Hypothalamus (tissue), 51 donors: Measurements from ENCODE around the gene CST4.
"Not testable (repeated sequence)": the region's sequence is repeated elsewhere in the genome, so short reads cannot be mapped to it uniquely, and the experiment has no call there.

Source experiments
- DNase-seq, 51 donors: peaks; one replicate each; lab custom pipeline; 2025; lab: John Stamatoyannopoulos, UW

CST4 gene

GRCh38 chr20:23663180-23663579, 25.7 kb downstream of the CST4 start:
- DNase-seq = no peak

DNA sequence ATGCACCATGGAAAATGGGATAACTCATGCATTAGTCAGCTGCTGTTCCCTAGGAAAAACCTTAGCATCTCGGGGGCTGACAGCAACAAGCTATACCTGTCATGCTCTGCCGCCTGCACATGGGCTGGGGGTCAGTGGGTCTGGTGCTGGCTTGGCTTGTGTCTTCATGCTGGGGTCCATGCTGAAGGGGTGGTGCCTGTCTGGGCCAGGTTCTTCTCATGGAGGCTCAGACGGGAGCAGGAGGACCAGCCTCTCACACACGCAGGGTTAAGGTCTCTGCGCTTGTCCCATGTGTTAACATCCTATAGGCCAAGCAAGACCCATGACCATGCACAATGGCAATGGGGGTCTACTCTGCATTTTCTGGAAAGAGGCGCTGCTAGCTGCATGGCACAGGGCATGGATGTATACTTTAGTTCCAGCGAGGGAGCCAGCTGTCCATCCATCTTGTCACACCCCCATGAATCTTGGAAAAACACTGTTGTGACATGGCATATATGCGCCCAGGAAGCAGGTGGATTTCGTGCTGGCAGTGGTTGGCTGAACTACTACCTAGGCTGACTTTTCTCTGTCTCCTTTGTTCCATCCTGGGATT, 26.5 kb downstream of the CST4 start:
- no peak for DNase-seq

DNA sequence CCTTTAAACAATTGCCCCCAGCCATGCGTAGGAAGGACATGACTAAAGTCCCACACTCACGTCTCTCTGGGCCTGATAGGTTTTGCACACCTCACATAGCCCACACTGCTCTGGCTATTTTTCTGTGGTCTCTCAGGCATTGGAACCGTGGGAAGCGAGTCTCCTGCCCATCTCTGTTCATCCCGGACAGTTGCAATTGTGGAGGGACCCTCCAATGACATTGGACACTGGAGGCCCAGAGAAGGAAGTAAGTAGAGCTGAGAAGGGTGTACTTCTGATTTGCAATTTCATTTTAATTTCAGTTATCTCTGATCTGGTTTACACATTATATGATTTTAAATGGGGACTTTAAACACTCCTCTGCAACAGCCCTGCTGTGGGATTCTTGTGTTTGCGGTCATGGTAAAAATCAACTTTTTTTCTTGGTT, 27.8 kb downstream of the CST4 start:
- no peak for DNase-seq

DNA sequence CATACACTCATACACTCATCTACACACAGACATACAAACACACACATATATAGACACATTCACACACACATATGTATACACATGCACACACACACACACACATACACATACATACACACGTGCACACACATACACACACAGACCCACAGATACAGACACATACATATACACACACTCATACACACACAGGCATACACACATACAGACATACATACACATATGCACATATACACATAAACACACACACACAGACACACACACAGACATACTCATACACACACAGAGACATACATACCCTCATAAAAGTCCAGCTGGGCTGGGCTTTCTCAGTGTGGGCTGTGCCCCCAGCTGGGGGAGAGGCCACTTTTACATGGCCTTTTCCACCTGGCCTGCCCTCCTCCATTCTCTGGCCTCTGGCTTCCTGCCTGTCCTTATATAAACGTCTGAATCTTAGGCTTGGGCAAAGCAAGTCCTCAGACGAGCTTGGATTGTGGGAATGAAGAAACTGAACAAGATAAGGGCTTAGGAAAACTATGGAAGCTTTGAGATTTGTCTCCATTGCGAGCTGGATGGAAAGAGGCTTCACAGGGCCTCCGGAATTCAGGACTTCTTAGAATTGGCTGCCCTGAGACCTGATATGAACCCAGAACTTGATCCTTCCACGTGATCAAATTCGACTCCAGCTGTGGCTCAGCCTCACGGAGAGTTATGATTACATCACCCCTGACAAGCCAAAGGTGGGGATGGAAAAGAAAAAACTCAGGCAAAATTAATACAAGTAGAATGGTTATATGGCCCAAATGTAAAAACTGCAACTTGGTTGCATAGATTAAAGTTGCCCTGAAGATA, 28.6 kb downstream of the CST4 start:
- no peak for DNase-seq

DNA sequence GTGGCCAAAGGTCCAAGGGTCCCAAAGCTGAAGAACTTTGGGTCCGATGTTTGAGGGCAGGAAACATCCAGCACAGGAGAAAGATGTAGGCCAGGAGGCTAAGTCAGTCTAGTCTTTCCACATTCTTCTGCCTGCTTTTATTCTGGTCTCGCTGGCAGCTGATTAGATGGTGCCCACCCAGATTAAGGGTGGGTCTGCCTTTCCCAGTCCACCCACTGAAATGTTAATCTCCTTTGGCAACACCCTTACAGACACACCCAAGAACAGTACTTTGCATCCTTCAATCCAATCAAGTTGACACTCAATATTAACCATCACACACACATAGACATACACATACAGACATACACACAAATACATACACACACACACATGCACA, 29.2 kb downstream of the CST4 start:
- DNase-seq = not testable (repeated sequence)

DNA sequence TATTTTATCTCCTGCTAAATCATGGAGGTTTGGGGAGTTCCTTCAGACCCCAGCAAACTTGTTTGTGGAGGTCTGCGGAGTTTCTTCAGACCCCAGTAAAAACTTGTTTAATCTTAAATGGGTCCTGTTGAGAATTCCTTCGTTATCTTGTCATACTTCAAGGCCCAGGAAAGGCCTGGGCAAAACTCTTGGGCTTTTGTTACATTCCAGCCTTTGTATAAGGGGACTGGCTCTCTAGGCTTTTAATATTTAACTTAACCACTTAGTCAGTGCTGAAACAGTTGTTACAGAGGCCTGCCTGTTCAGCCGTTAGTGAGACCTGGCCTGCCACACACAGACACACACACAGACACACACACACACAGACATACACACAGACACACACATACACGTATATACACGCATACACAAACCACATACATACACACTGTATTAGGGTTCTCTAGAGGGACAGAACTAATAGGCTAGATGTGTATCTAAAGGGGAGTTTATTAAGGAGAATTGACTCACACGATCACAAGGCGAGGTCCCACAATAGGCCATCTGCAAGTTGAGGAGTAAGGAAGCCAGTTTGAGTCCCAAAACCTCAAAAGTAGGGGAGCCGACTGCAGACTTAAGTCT, 29.7 kb downstream of the CST4 start:
- DNase-seq = no peak

DNA sequence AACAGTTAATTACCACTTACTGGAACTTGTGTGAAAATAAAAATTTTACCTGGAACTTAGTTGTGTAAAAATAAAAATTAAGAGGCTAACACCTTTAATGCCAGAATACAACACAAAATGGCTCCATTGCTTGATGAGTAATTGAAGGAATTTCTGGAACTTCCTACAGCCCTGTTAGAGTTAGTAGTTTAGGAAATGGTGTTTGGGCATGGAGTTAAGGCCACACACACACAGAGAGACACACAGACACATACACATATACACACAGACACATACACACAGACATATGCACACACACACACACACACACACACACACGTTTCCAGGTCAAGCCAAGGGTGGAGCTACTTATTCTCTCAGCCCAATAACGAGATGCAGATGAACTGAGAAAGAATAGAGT, 30.5 kb downstream of the CST4 start:
- no peak for DNase-seq

- peak in 1 of 51 donors; percentile 22 for DNase-seq
Measured at GRCh38 chr20:23657202-23657601, 31.6 kb downstream of the CST4 start.

DNA sequence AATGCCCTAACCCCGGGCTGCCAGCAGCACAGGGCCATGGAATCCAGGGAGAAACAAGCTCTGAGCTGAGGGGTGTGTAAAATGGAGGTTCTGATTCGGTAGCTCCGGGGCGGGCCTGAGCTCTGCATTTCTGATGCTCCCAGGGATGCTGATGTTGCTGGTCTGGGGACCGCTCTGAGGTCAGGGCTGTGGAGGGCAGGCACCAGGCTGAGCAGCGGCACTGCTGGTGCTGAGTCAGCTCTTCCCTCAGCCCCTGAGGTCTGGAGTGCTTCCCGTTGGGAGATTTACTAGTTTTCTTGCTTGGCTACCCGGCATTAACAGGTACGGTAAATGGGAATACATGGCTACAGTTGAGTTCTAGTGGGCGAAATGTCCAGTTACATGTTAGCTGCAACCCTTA, 32.5 kb downstream of the CST4 start:
- peak in 6 of 51 donors; percentile 14 to 69 (median 48) for DNase-seq

GRCh38 chr20:23655491-23656211, 33.2 kb downstream of the CST4 start:
- DNase-seq = peak in 48 of 51 donors; percentile 25 to 93 (median 76)

GRCh38 chr20:23654717-23655116, 34.1 kb downstream of the CST4 start:
- DNase-seq = peak in 1 of 51 donors; percentile 43

GRCh38 chr20:23654000-23654399, 34.8 kb downstream of the CST4 start:
- no peak for DNase-seq

DNA sequence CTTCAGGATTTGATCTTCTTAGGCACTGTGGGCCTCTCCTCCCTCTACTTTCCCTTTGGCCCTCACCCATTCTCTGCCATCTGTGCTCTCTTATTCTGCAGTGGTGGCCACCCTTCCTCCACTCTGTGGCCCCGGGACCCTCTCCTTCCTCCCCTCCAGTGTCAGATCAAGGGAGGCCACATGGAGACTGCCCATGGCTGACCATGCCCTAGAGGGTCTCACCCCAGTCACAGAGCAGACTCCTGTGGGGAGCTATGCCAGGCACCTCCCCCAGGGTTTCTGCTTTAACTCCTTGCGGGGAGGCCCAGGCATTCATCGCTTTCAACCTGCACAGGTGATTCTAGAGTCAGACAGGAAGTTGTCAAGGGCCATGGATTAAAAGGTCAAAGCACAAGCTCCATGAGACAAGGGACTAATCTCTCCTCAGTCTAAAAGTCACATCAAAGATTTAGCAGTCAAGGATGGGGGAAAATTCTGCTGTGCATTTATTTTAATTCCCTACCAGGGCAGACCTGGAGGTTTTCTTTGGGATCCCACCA, 35.4 kb downstream of the CST4 start:
- DNase-seq = no peak

DNA sequence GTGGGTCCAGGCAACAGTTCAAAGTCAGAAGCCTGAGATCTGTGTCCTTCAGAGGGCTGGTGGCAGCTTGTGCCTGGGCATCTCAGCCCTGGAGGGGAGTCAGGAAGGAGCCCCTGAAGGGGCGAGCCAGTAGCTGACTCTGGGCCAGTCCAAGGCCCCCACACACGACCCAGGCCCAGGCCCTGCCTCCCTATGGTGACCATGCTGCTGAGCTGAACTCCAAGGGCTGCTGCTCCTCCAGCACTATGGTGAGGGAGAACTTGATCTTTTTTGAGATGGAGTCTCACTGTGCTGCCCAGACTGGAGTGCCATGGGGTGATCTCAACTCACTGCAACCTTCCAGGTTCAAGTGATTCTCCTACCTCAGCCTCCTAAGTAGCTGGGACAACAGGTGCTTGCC, 35.9 kb downstream of the CST4 start:
- no peak for DNase-seq

DNA sequence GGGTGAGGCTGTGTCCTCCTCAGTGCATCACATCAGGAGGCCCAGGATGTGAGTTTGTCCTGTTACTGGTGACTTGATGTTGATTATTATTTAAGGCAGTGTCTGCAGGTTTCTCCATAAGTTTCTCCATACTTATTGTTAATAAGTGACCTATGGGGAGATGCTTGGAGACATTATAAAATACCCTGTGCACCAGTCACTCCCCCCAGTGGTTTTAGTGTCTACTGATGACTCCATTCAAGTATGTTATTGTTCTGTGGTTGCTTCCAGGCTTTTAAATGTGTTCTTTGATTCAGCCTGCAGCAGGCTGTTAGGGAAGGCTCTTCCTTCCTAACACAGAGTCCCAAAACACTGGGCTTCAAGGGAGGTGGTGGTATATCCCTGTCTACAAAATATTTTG, 36.5 kb downstream of the CST4 start:
- no peak for DNase-seq

- no peak for DNase-seq
Measured at GRCh38 chr20:23651117-23651516, 37.7 kb downstream of the CST4 start.

- no peak for DNase-seq
Measured at GRCh38 chr20:23649830-23650417, 38.9 kb downstream of the CST4 start.

- no peak for DNase-seq
Measured at GRCh38 chr20:23649242-23649641, 39.6 kb downstream of the CST4 start.

- DNase-seq = no peak
Measured at GRCh38 chr20:23647346-23647745, 41.5 kb downstream of the CST4 start.

- DNase-seq = no peak
Measured at GRCh38 chr20:23646106-23646873, 42.5 kb downstream of the CST4 start.
